Thoracic aorta (tissue), 2 donors: ENCODE results near the gene MGST1. TPM values are rescaled to one million over a fixed set of nuclear protein-coding genes. Genes with fewer than 3 reads are reported as not detected.

Experiments
- ATAC-seq: fragments of 150-250 bp; one replicate; pipeline ENCODE4 v1.8.0; 2017; ENCODE audit warnings: low read depth; ENCODE audit not compliant: insufficient number of reproducible peaks, low FRiP score
- DNase-seq: peaks from one replicate; pipeline ENCODE4 v3.0.0-alpha.2; 2020; ENCODE audit warnings: low spot score
- H3K27ac ChIP-seq, 2 donors: fragments of 200-600 bp; sonication (generic); 1 replicate in 1 of 2; 2 replicates in 1 of 2; pipeline ENCODE4 v1.5.1; 2016; ENCODE audit warnings: mild to moderate bottlenecking in 2 of 2, moderate library complexity in 2 of 2
- H3K27me3 ChIP-seq: fragments of 200-600 bp; sonication (generic); replicated peaks from 2 replicates; pipeline ENCODE4 v1.6.0; 2016; ENCODE audit warnings: mild to moderate bottlenecking; ENCODE audit not compliant: insufficient read depth
- H3K36me3 ChIP-seq: fragments of 200-600 bp; sonication (generic); one replicate; pipeline ENCODE4 v1.5.1; 2016
- H3K4me1 ChIP-seq, 2 donors: fragments of 200-600 bp; sonication (generic); 1 replicate in 1 of 2; 2 replicates in 1 of 2; pipeline versions ENCODE4 v1.5.1 to v1.6.0; 2016; ENCODE audit warnings: low read depth in 2 of 2, mild to moderate bottlenecking in 1 of 2; ENCODE audit not compliant: control insufficient read depth in 1 of 2
- H3K4me3 ChIP-seq: fragments of 200-600 bp; sonication (generic); 2 replicates; pipeline ENCODE4 v1.5.1; 2016; ENCODE audit warnings: mild to moderate bottlenecking
- H3K9me3 ChIP-seq: fragments of 200-600 bp; sonication (generic); 2 replicates; pipeline ENCODE4 v1.5.1; 2016
- CTCF ChIP-seq: fragments of 200-600 bp; sonication (generic); IDR thresholded peaks from one replicate; pipeline ENCODE4 v1.5.1; 2019; ENCODE audit warnings: antibody characterized with exemption
- total RNA-seq, 2 donors: library from RNA; depleted of rRNA; stranded (reverse); fragments of >200 nt; gene quantifications; one replicate each; pipeline versions ENCODE4 v1.1.0 to v1.2.3, GENCODE V29; 2016

Gene MGST1
- total RNA-seq, 2 donors from 2014 or later, result 18.5 to 51.1 TPM

DNA sequence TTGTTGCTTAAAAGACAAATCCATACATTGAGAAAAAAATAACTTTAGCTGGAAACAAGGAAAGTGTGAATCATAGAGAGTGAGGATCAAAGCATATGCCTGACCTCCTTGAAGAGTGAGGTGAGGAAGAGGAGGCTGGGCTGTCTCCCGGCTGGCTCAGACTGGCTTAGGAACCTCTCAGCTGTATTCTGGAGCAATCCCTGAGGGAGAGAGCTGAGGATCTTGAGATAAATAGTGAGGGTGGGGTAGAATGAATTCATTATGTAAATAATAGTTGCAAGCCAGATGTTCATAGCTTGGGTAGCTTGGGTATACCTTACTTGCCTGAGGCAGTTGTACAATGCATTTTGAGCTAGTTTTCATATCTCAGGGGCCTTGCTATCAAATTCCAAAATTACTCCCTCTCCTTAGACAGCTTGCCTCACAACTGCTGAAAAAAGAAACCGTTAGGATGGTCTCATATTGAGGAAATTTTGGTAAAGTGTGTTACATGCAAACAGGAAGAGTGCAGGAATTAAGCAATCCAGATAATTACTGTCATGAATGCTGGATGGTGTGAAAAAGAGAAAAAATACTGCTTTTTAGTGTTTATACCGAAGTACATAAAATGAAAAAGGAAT is 39.5 kb upstream of the MGST1 start:
- ATAC-seq, result no peak
- no peaks in the 10 kb centered on the region for H3K27me3 ChIP-seq
- H3K4me3 ChIP-seq, result no peak overlapping the region
- H3K27ac ChIP-seq, result no peak overlapping the region
- peaks cover 10% of the 10 kb centered on the region for H3K9me3 ChIP-seq
- no peak for DNase-seq
- no peaks in the 10 kb centered on the region for H3K36me3 ChIP-seq
- no peaks in the 10 kb centered on the region for H3K4me1 ChIP-seq
- TF ChIP-seq CTCF, result no peak

DNA sequence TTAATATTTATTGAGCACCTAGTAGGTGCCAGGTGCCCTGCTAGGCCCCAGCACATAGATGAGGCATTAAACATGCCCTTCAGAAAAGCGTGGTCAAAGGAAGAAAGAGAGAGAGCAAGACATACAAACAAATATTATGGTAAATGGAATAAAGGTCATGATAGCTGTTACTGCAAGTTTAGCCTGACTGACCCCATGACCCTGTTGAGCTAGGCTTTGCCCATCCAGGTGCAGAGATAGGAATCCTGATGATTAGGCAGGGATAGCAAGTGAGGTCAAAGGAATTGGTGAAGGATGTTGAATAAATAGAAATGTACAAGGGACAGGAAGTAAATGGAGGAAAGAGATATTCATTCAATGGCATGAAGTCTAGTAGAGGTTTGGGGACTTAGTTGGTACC is 36.5 kb upstream of the MGST1 start:
- DNase-seq (no peak), ATAC-seq (no peak)
- no peaks in the 10 kb centered on the region for H3K27me3 ChIP-seq
- no peaks in the 10 kb centered on the region for H3K36me3 ChIP-seq
- no peak for TF ChIP-seq CTCF
- no peak overlapping the region for H3K4me3 ChIP-seq
- H3K9me3 ChIP-seq, result peaks cover 10% of the 10 kb centered on the region
- no peak overlapping the region for H3K27ac ChIP-seq
- H3K4me1 ChIP-seq, result no peaks in the 10 kb centered on the region

- no peaks in the 10 kb centered on the region for H3K27me3 ChIP-seq
- H3K4me3 ChIP-seq, result no peak overlapping the region
- no peak for ATAC-seq
- DNase-seq, result no peak
- H3K4me1 ChIP-seq, result no peaks in the 10 kb centered on the region
- H3K27ac ChIP-seq, result no peak overlapping the region
- no peaks in the 10 kb centered on the region for H3K36me3 ChIP-seq
- no peaks in the 10 kb centered on the region for H3K9me3 ChIP-seq
- no peak for TF ChIP-seq CTCF
These were observed 24.4 kb upstream of the MGST1 start for GRCh38 chr12:16323010-16323409.

DNA sequence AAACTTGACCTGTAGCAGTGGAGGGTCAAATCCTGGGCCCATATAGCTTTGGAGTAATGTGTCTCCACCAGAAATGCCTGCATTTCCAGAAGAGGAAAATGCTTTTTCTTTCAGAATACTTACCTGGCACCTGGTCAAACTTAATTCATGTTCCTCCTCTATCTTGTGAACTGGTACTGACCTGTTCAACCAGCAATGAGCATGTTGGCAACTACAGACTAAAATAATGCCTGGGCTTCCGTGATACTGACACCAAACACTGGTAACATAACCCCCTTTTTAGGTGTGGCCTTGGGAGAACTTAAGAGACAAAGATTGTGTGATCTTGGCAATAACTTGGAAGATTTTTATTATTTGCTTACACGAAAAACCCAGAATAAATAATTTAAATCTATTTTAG is 23.8 kb upstream of the MGST1 start:
- H3K36me3 ChIP-seq, result no peaks in the 10 kb centered on the region
- no peak overlapping the region for H3K27ac ChIP-seq
- TF ChIP-seq CTCF, result no peak
- no peaks in the 10 kb centered on the region for H3K27me3 ChIP-seq
- no peak overlapping the region for H3K4me3 ChIP-seq
- no peaks in the 10 kb centered on the region for H3K9me3 ChIP-seq
- no peak for ATAC-seq
- no peak for DNase-seq
- H3K4me1 ChIP-seq, result no peaks in the 10 kb centered on the region

DNA sequence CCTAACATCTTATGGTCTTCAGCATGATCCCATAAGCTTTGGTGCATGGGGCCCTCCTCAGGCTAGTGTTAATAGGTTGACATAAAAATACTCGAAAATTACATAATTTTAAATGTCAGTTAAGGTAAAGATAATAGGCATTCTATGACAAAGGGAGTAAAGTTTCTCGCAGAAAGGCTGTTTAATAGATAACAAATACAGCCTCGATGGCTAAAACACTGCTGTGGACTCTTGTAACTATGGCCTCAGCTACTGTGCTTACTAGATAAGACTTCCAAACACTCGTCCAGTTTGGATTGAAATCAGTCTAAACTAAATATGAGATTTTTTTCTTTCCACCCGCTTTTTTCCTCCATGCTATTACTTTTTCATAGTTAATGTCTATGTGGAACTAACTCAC is 23.2 kb upstream of the MGST1 start:
- no peak overlapping the region for H3K27ac ChIP-seq
- no peak for TF ChIP-seq CTCF
- H3K27me3 ChIP-seq, result no peaks in the 10 kb centered on the region
- DNase-seq (no peak), ATAC-seq (no peak)
- no peak overlapping the region for H3K4me3 ChIP-seq
- no peaks in the 10 kb centered on the region for H3K4me1 ChIP-seq
- no peaks in the 10 kb centered on the region for H3K9me3 ChIP-seq
- H3K36me3 ChIP-seq, result no peaks in the 10 kb centered on the region
